GM23338 (cell line): ENCODE results near the gene CAPN10. TPM values are rescaled to one million over a fixed set of nuclear protein-coding genes. Genes with fewer than 3 reads are reported as not detected.

Experiments used
- ATAC-seq: fragments of 200-7000 bp; cut with Tn5 transposase; 3 replicates; pipeline ENCODE4 v1.9.1; 2020
- DNase-seq: peaks from one replicate; pipeline ENCODE4 v3.0.0-alpha.2; 2015; ENCODE audit warnings: low spot score
- H2AFZ ChIP-seq: fragments of 200-600 bp; sonication (generic); 2 replicates; pipeline ENCODE4 v1.8.0; 2016; ENCODE audit warnings: antibody characterized with exemption, mild to moderate bottlenecking, moderate library complexity
- H3F3A ChIP-seq: fragments of 200-600 bp; sonication (generic); replicated peaks from 2 replicates; pipeline ENCODE4 v1.8.0; 2017; ENCODE audit warnings: antibody characterized with exemption, mixed run types, low read depth
- H3K27ac ChIP-seq: fragments of 200-600 bp; sonication (generic); 2 replicates; pipeline ENCODE4 v1.6.1; 2016; ENCODE audit warnings: low read depth
- H3K27me3 ChIP-seq: fragments of 200-600 bp; sonication (generic); 2 replicates; pipeline ENCODE4 v1.8.0; 2016; ENCODE audit warnings: mild to moderate bottlenecking, mixed run types, moderate library complexity; ENCODE audit not compliant: insufficient read depth
- H3K36me3 ChIP-seq: fragments of 200-600 bp; sonication (generic); 2 replicates; pipeline ENCODE4 v1.8.0; 2016; ENCODE audit warnings: mild to moderate bottlenecking; ENCODE audit not compliant: insufficient read depth
- H3K4me1 ChIP-seq: fragments of 200-600 bp; sonication (generic); 2 replicates; pipeline ENCODE4 v1.8.0; 2016; ENCODE audit warnings: mild to moderate bottlenecking, moderate library complexity; ENCODE audit not compliant: insufficient read depth
- H3K4me2 ChIP-seq: fragments of 200-600 bp; sonication (generic); 2 replicates; pipeline ENCODE4 v1.7.1; 2017; ENCODE audit warnings: mixed run types
- H3K4me3 ChIP-seq: fragments of 200-600 bp; sonication (generic); 2 replicates; pipeline ENCODE4 v1.6.1; 2016; ENCODE audit warnings: mixed run types
- H3K79me2 ChIP-seq: fragments of 200-600 bp; sonication (generic); replicated peaks from 2 replicates; pipeline ENCODE4 v1.8.0; 2017; ENCODE audit warnings: mild to moderate bottlenecking; ENCODE audit not compliant: insufficient read depth
- H3K9me2 ChIP-seq: fragments of 200-600 bp; sonication (generic); 2 replicates; pipeline ENCODE4 v1.8.0; 2017; ENCODE audit not compliant: insufficient read depth
- H4K20me1 ChIP-seq: fragments of 200-600 bp; sonication (generic); replicated peaks from 2 replicates; pipeline ENCODE4 v1.8.0; 2017; ENCODE audit warnings: mild to moderate bottlenecking; ENCODE audit not compliant: insufficient read depth
- H3K27ac Mint-ChIP-seq: 2 replicates; pipeline ENCODE4 v1.8.0; 2020; ENCODE audit warnings: inconsistent platforms, mild to moderate bottlenecking, moderate library complexity, mixed read lengths
- H3K27me3 Mint-ChIP-seq: 3 replicates; pipeline ENCODE4 v1.8.0; 2022; ENCODE audit warnings: low read depth, mild to moderate bottlenecking, moderate library complexity, mixed read lengths, inconsistent platforms; ENCODE audit not compliant: insufficient read depth, poor library complexity
- H3K36me3 Mint-ChIP-seq: 3 replicates; pipeline ENCODE4 v1.8.0; 2021; ENCODE audit warnings: low read depth, mild to moderate bottlenecking, inconsistent platforms, moderate library complexity, mixed read lengths
- H3K4me1 Mint-ChIP-seq: 3 replicates; pipeline ENCODE4 v1.8.0; 2020; ENCODE audit warnings: mild to moderate bottlenecking, inconsistent platforms, mixed read lengths
- H3K4me3 Mint-ChIP-seq: 3 replicates; pipeline ENCODE4 v1.8.0; 2021; ENCODE audit warnings: moderate library complexity, mild to moderate bottlenecking, inconsistent platforms, mixed read lengths
- H3K9me3 Mint-ChIP-seq: 3 replicates; pipeline ENCODE4 v1.8.0; 2020; ENCODE audit warnings: moderate library complexity, mild to moderate bottlenecking, inconsistent platforms, mixed read lengths
- CREB1 ChIP-seq: fragments of 250-450 bp; sonication (Bioruptor Pico); IDR thresholded peaks from 2 replicates; pipeline ENCODE4 v1.5.0; 2020; ENCODE audit warnings: low read depth, mild to moderate bottlenecking, moderate library complexity
- CTCF ChIP-seq, 2 experiments: fragments of 200-600 bp in 1 of 2; sonication (generic) in 1 of 2; conservative IDR thresholded peaks; 2 replicates each; pipeline versions ENCODE4 v1.5.1 to v1.6.1; 2016 to 2017; ENCODE audit warnings: antibody characterized with exemption in 2 of 2, low read depth in 2 of 2, mild to moderate bottlenecking in 2 of 2, moderate library complexity in 1 of 2
- EZH2 ChIP-seq: fragments of 200-600 bp; sonication (generic); IDR thresholded peaks from one replicate; pipeline ENCODE4 v1.8.0; 2017; ENCODE audit warnings: antibody characterized with exemption, mild to moderate bottlenecking, low read depth; ENCODE audit not compliant: unreplicated experiment
- EZH2phosphoT487 ChIP-seq: fragments of 200-600 bp; sonication (generic); IDR thresholded peaks from one replicate; pipeline ENCODE4 v1.8.1; 2018; ENCODE audit warnings: antibody characterized with exemption; ENCODE audit not compliant: unreplicated experiment
- JUNB ChIP-seq: IDR thresholded peaks from one replicate; pipeline ENCODE4 v1.6.1; 2016; ENCODE audit warnings: antibody characterized with exemption; ENCODE audit not compliant: unreplicated experiment
- NANOG ChIP-seq: IDR thresholded peaks from 2 replicates; pipeline ENCODE4 v1.6.1; 2016; ENCODE audit warnings: antibody characterized with exemption, borderline replicate concordance
- POLR2AphosphoS5 ChIP-seq: IDR thresholded peaks from 2 replicates; pipeline ENCODE4 v1.6.1; 2016; ENCODE audit warnings: antibody characterized with exemption, low read depth
- REST ChIP-seq: IDR thresholded peaks from one replicate; pipeline ENCODE4 v1.6.1; 2018; ENCODE audit warnings: antibody characterized with exemption; ENCODE audit not compliant: unreplicated experiment
- STAT1 ChIP-seq: IDR thresholded peaks from one replicate; pipeline ENCODE4 v1.6.1; 2016; ENCODE audit warnings: antibody characterized with exemption; ENCODE audit not compliant: unreplicated experiment
- ZNF331 ChIP-seq: fragments of 250-450 bp; sonication (Bioruptor Pico); IDR thresholded peaks from 2 replicates; pipeline ENCODE4 v1.5.0; 2020; ENCODE audit warnings: low read depth, mild to moderate bottlenecking, moderate library complexity
- polyA plus RNA-seq: library from polyadenylated mRNA; unstranded; fragments of >200 nt; fragmentation: Nextera tagmentation; extraction: Ambion mirVana; gene quantifications from 2 replicates; pipeline ENCODE4 v1.2.1, GENCODE V29; 2016
- total RNA-seq: library from RNA; depleted of rRNA; stranded (reverse); fragments of >200 nt; shearing (Covaris generic); gene quantifications from 2 replicates; pipeline ENCODE4 v1.2.3, GENCODE V29; 2014
- TF ChIP-seq, protein P1 (sequence below): fragments of 250-450 bp; sonication (Bioruptor Pico); IDR thresholded peaks from 2 replicates; pipeline ENCODE4 v1.5.0; 2020; ENCODE audit warnings: mild to moderate bottlenecking, moderate library complexity
- TF ChIP-seq, protein P2 (sequence below): IDR thresholded peaks from 2 replicates; pipeline ENCODE4 v1.6.1; 2016; ENCODE audit warnings: antibody characterized with exemption

CAPN10 gene
- total and polyA plus RNA-seq, 2 experiments from 2014 or later = 30.2 to 59.8 TPM

DNA sequence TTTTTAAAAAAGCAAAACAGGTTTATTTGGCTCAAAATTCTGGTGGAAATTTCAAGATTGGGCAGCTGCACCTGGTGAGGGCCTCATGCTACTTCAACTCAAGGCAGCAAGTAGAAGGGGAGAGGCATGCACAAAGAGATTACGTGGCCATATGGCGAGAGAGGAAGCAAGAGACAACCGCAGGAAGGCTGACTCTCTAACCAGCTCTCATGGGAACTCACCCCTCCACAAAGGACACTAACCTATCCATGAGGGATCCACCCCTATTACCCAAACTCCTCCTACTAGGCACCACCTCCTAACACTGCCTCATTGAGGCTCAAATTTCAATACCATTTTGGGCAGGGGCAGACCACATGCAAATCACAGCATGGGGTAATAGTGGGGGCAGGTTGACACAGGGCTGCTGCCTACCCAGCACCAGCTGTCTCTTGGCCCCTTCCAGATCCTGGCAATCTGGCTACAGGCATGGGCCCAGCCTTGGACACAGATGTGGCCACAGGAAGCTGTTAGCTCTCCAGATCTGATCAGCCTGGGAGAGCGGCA lies 2.0 kb upstream of the CAPN10 start:
- Histone ChIP-seq H3K4me3 (peak overlapping the region; percentile 94), H4K20me1 (peaks cover 40% of the 10 kb centered on the region), H3K36me3 (no peaks in the 10 kb centered on the region), H3K27me3 (no peaks in the 10 kb centered on the region), H3K79me2 (peaks cover 75% of the 10 kb centered on the region), H2AFZ (no peak overlapping the region), H3F3A (0 out of 2 replicates have a peak, but pooled peaks cover 2% of the 10 kb centered on the region), H3K4me2 (peak overlapping the region; percentile 97), H3K9me2 (no peaks in the 10 kb centered on the region), H3K4me1 (peaks cover 20% of the 10 kb centered on the region), H3K27ac (no peak overlapping the region)
- H3K4me3 Mint-ChIP-seq = peak overlapping the region; percentile 96
- DNase-seq (peak; percentile 65), ATAC-seq (peak; percentile 37)
- TF ChIP-seq EZH2 = no peak
- no peak for TF ChIP-seq REST
- no peak for TF ChIP-seq CTCF (conservative IDR thresholded peaks at IDR 0.05; ENCODE audit: low read depth in 2 of 2)
- TF ChIP-seq POLR2AphosphoS5 = no peak
- TF ChIP-seq CREB1 (CRISPR knock-in tag) = no peak
- TF ChIP-seq STAT1 = no peak
- no peak for TF ChIP-seq EZH2phosphoT487
- TF ChIP-seq, protein P1, sequence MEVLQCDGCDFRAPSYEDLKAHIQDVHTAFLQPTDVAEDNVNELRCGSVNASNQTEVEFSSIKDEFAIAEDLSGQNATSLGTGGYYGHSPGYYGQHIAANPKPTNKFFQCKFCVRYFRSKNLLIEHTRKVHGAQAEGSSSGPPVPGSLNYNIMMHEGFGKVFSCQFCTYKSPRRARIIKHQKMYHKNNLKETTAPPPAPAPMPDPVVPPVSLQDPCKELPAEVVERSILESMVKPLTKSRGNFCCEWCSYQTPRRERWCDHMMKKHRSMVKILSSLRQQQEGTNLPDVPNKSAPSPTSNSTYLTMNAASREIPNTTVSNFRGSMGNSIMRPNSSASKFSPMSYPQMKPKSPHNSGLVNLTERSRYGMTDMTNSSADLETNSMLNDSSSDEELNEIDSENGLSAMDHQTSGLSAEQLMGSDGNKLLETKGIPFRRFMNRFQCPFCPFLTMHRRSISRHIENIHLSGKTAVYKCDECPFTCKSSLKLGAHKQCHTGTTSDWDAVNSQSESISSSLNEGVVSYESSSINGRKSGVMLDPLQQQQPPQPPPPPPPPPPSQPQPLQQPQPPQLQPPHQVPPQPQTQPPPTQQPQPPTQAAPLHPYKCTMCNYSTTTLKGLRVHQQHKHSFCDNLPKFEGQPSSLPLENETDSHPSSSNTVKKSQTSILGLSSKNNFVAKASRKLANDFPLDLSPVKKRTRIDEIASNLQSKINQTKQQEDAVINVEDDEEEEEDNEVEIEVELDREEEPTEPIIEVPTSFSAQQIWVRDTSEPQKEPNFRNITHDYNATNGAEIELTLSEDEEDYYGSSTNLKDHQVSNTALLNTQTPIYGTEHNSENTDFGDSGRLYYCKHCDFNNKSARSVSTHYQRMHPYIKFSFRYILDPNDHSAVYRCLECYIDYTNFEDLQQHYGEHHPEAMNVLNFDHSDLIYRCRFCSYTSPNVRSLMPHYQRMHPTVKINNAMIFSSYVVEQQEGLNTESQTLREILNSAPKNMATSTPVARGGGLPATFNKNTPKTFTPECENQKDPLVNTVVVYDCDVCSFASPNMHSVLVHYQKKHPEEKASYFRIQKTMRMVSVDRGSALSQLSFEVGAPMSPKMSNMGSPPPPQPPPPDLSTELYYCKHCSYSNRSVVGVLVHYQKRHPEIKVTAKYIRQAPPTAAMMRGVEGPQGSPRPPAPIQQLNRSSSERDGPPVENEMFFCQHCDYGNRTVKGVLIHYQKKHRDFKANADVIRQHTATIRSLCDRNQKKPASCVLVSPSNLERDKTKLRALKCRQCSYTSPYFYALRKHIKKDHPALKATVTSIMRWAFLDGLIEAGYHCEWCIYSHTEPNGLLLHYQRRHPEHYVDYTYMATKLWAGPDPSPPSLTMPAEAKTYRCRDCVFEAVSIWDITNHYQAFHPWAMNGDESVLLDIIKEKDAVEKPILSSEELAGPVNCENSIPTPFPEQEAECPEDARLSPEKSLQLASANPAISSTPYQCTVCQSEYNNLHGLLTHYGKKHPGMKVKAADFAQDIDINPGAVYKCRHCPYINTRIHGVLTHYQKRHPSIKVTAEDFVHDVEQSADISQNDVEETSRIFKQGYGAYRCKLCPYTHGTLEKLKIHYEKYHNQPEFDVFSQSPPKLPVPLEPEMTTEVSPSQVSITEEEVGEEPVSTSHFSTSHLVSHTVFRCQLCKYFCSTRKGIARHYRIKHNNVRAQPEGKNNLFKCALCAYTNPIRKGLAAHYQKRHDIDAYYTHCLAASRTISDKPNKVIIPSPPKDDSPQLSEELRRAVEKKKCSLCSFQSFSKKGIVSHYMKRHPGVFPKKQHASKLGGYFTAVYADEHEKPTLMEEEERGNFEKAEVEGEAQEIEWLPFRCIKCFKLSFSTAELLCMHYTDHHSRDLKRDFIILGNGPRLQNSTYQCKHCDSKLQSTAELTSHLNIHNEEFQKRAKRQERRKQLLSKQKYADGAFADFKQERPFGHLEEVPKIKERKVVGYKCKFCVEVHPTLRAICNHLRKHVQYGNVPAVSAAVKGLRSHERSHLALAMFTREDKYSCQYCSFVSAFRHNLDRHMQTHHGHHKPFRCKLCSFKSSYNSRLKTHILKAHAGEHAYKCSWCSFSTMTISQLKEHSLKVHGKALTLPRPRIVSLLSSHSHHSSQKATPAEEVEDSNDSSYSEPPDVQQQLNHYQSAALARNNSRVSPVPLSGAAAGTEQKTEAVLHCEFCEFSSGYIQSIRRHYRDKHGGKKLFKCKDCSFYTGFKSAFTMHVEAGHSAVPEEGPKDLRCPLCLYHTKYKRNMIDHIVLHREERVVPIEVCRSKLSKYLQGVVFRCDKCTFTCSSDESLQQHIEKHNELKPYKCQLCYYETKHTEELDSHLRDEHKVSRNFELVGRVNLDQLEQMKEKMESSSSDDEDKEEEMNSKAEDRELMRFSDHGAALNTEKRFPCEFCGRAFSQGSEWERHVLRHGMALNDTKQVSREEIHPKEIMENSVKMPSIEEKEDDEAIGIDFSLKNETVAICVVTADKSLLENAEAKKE (CRISPR knock-in tag) = no peak
- TF ChIP-seq JUNB = no peak
- TF ChIP-seq NANOG = no peak
- TF ChIP-seq ZNF331 = no peak
- TF ChIP-seq, protein P2, sequence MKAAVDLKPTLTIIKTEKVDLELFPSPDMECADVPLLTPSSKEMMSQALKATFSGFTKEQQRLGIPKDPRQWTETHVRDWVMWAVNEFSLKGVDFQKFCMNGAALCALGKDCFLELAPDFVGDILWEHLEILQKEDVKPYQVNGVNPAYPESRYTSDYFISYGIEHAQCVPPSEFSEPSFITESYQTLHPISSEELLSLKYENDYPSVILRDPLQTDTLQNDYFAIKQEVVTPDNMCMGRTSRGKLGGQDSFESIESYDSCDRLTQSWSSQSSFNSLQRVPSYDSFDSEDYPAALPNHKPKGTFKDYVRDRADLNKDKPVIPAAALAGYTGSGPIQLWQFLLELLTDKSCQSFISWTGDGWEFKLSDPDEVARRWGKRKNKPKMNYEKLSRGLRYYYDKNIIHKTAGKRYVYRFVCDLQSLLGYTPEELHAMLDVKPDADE = no peak
- H3K4me1 Mint-ChIP-seq = peaks cover 46% of the 10 kb centered on the region
- no peaks in the 10 kb centered on the region for H3K9me3 Mint-ChIP-seq
- H3K27ac Mint-ChIP-seq = no peak overlapping the region
- peaks cover 26% of the 10 kb centered on the region for H3K27me3 Mint-ChIP-seq
- H3K36me3 Mint-ChIP-seq = peaks cover 6% of the 10 kb centered on the region; the same call in 2 of the 3 replicates
